B cell (primary cell): Measurements from ENCODE around the gene NUSAP1. TPM values are rescaled to one million over a fixed set of nuclear protein-coding genes. Genes with fewer than 3 reads are reported as not detected.

Experiments used
- ATAC-seq: fragments of 200-7000 bp; cut with Tn5 transposase; one replicate; pipeline ENCODE4 v1.10.0; 2021; ENCODE audit warnings: low read depth, mild to moderate bottlenecking, moderate number of reproducible peaks, moderate library complexity
- CTCF ChIA-PET: fragments of 350-600 bp; sonication (Branson Sonifier 250); formaldehyde crosslinking; loops from one replicate; lab custom pipeline; 2021; ENCODE audit warnings: antibody characterized with exemption, inconsistent platforms; lab: Charles Lee
- POLR2A ChIA-PET: fragments of 350-600 bp; sonication (Branson Sonifier 250); formaldehyde crosslinking; loops from one replicate; lab custom pipeline; 2021; ENCODE audit warnings: antibody characterized with exemption; lab: Charles Lee
- DNase-seq: peaks from one replicate; pipeline ENCODE4 v3.0.0; 2013
- H2AFZ ChIP-seq: 2 replicates; pipeline ENCODE4 v1.6.1; 2012; ENCODE audit warnings: mild to moderate bottlenecking, low read depth, low read length; ENCODE audit not compliant: insufficient read depth, poor library complexity, severe bottlenecking
- H3K27ac ChIP-seq, 2 donors: 1 replicate in 1 of 2; 2 replicates in 1 of 2; pipeline ENCODE4 v1.5.1; 2012 to 2013; ENCODE audit warnings: low read length in 2 of 2, mild to moderate bottlenecking in 2 of 2, moderate library complexity in 1 of 2
- H3K27me3 ChIP-seq, 4 experiments: fragments of 200-600 bp in 1 of 4; sonication (generic) in 1 of 4; replicated peaks in 1 of 4; 1 replicate in 2 of 4; 2 replicates in 2 of 4; pipeline versions ENCODE4 v1.6.1 to v1.7.0; 2013 to 2016; ENCODE audit warnings: low read length in 3 of 4, mild to moderate bottlenecking in 2 of 4, mixed read lengths in 1 of 4, moderate library complexity in 1 of 4; ENCODE audit not compliant: insufficient read depth in 4 of 4, control insufficient read depth in 3 of 4; ENCODE audit errors: control extremely low read depth in 1 of 4
- H3K36me3 ChIP-seq, 2 experiments: replicated peaks in 1 of 2; 1 replicate in 1 of 2; 2 replicates in 1 of 2; pipeline versions ENCODE4 v1.6.1 to v1.7.1; 2013; ENCODE audit warnings: low read length in 1 of 2; ENCODE audit not compliant: insufficient read depth in 2 of 2, control insufficient read depth in 1 of 2; ENCODE audit errors: control extremely low read depth in 1 of 2, extremely low read depth in 1 of 2
- H3K4me1 ChIP-seq, 2 donors: fragments of 200-600 bp in 1 of 2; sonication (generic) in 1 of 2; 1 replicate in 1 of 2; 2 replicates in 1 of 2; pipeline versions ENCODE4 v1.5.1 to v1.6.1; 2013 to 2017; ENCODE audit warnings: low read length in 2 of 2; ENCODE audit not compliant: control insufficient read depth in 2 of 2, insufficient read depth in 2 of 2
- H3K4me2 ChIP-seq: replicated peaks from 2 replicates; pipeline ENCODE3; 2012; ENCODE audit warnings: mild to moderate bottlenecking, low read depth, low read length; ENCODE audit not compliant: poor library complexity, severe bottlenecking
- H3K4me3 ChIP-seq, 5 experiments: fragments of 200-600 bp in 1 of 5; sonication (generic) in 1 of 5; 1 replicate in 3 of 5; 2 replicates in 2 of 5; pipeline versions ENCODE4 v1.5.1 to v1.7.0; 2011 to 2016; ENCODE audit warnings: low read length in 4 of 5, mild to moderate bottlenecking in 4 of 5, low read depth in 2 of 5, control low read depth in 1 of 5, moderate library complexity in 1 of 5; ENCODE audit not compliant: insufficient read depth in 1 of 5; ENCODE audit errors: control extremely low read depth in 1 of 5, extremely low read depth in 1 of 5
- H3K79me2 ChIP-seq: fragments of 200-600 bp; sonication (generic); one replicate; pipeline ENCODE4 v1.6.0; 2016; ENCODE audit warnings: low read length; ENCODE audit not compliant: control insufficient read depth, insufficient read depth
- H3K9ac ChIP-seq: fragments of 200-600 bp; sonication (generic); 2 replicates; pipeline ENCODE4 v1.6.1; 2017; ENCODE audit warnings: mild to moderate bottlenecking, low read length, moderate library complexity
- H3K9me3 ChIP-seq, 3 donors: one replicate each; pipeline versions ENCODE4 v1.6.1 to v1.7.1; 2013; ENCODE audit warnings: low read length in 2 of 3; ENCODE audit not compliant: control insufficient read depth in 2 of 3, insufficient read depth in 1 of 3; ENCODE audit errors: control extremely low read depth in 1 of 3
- H4K20me1 ChIP-seq: 2 replicates; pipeline ENCODE4 v1.6.0; 2012; ENCODE audit warnings: mild to moderate bottlenecking, low read length; ENCODE audit not compliant: insufficient read depth, control insufficient read depth, poor library complexity, severe bottlenecking
- H3K27ac Mint-ChIP-seq: one replicate; pipeline ENCODE4 v1.8.0; 2021; ENCODE audit warnings: mixed read lengths
- H3K27me3 Mint-ChIP-seq: one replicate; pipeline ENCODE4 v1.8.0; 2021; ENCODE audit warnings: mixed read lengths
- H3K4me1 Mint-ChIP-seq: one replicate; pipeline ENCODE4 v1.8.0; 2021; ENCODE audit warnings: mixed read lengths
- H3K4me3 Mint-ChIP-seq: one replicate; pipeline ENCODE4 v1.8.0; 2021; ENCODE audit warnings: mixed read lengths
- H3K9me3 Mint-ChIP-seq: one replicate; pipeline ENCODE4 v1.8.0; 2022; ENCODE audit warnings: mixed read lengths; ENCODE audit not compliant: insufficient read depth
- CTCF ChIP-seq: fragments of 200-600 bp; IDR thresholded peaks from one replicate; pipeline ENCODE4 v1.8.0; 2022; ENCODE audit warnings: antibody characterized with exemption, mild to moderate bottlenecking
- EZH2 ChIP-seq: IDR thresholded peaks from 2 replicates; pipeline ENCODE4 v1.6.1; 2012; ENCODE audit warnings: borderline replicate concordance, low read depth, mild to moderate bottlenecking, moderate library complexity, low read length; ENCODE audit not compliant: insufficient read depth, poor library complexity, severe bottlenecking
- WGBS: methylation state at CpG from one replicate; pipeline ENCODE4 v1.1.5; 2013; ENCODE audit warnings: missing lambda C conversion rate; ENCODE audit not compliant: insufficient coverage; 5-methylcytosine and 5-hydroxymethylcytosine counted together
- intact Hi-C: fragments of 100-400 bp; cut with micrococcal nuclease; formaldehyde crosslinking; loops from one replicate; pipeline ENCODE4 v1.10.0; 2022
- polyA plus RNA-seq: library from polyadenylated mRNA; depleted of rRNA; stranded (reverse); fragments of >200 nt; gene quantifications from 2 replicates; pipeline ENCODE4 v1.2.3, GENCODE V29; 2012
- total RNA-seq, 2 donors: library from RNA; stranded (reverse); fragments of 120-200 nt in 1 of 2; gene quantifications; 1 replicate in 1 of 2; 2 replicates in 1 of 2; pipeline versions ENCODE4 v1.2.3 to v1.2.4, GENCODE V29; 2013 to 2022

Gene NUSAP1
- total and polyA plus RNA-seq, 2 donors (not counting 1 experiment from before 2014, with no cell fraction given) = 5.4 to 8.3 TPM

GRCh38 chr15:41331833-41332193, 868 bp upstream of the NUSAP1 start:
- no peaks in the 10 kb centered on the region for H4K20me1 ChIP-seq
- peaks cover 13 to 19% of the 10 kb centered on the region in 2 donors for H3K4me1 ChIP-seq
- no peaks in the 10 kb centered on the region for H3K27me3 ChIP-seq
- ATAC-seq (no peak), DNase-seq (no peak)
- WGBS = 0% methylated on average over 14 of the region's 14 CpGs
- no peaks in the 10 kb centered on the region for H3K36me3 ChIP-seq
- H3K4me3 Mint-ChIP-seq = peak overlapping the region; percentile 99
- CTCF ChIA-PET = interaction anchor here (0.6 to 2.1 kb wide), 6 partner anchors 22 to 428 kb away, joined by 3 to 11 read pairs (median 4); no protein-coding TSS in a partner anchor
- H3K79me2 ChIP-seq = peaks cover 6% of the 10 kb centered on the region
- peak overlapping the region in 1 of 2 donors; percentile 56 for H3K27ac ChIP-seq
- no peaks in the 10 kb centered on the region for H3K9me3 Mint-ChIP-seq
- peak overlapping the region; percentile 82 for H3K9ac ChIP-seq
- H3K4me2 ChIP-seq = peak overlapping the region; percentile 89
- no peaks in the 10 kb centered on the region for H3K9me3 ChIP-seq
- H3K4me1 Mint-ChIP-seq = peaks cover 27% of the 10 kb centered on the region
- H3K27ac Mint-ChIP-seq = peak overlapping the region; percentile 95
- POLR2A ChIA-PET = interaction anchor here (0.5 to 2.1 kb wide), 3 partner anchors 48 to 943 kb away, joined by 3 to 7 read pairs (median 4); partner anchors contain the start of genes CHP1 and EXD1
- H3K4me3 ChIP-seq = peak overlapping the region; percentile 84 to 98 (median 89)
- peak overlapping the region; percentile 98 for H2AFZ ChIP-seq
- no peaks in the 10 kb centered on the region for H3K27me3 Mint-ChIP-seq
- TF ChIP-seq CTCF (peak; percentile 57), EZH2 (no peak)
- intact Hi-C loops = loop anchor here (1.0 to 2.0 kb wide), 9 partner anchors 41 to 577 kb away; partner anchors contain the start of genes CHP1, INO80, MGA and NDUFAF1

GRCh38 chr15:41333026-41333562, 413 bp downstream of the NUSAP1 start:
- peaks cover 13 to 19% of the 10 kb centered on the region in 2 donors for H3K4me1 ChIP-seq
- peak overlapping the region; percentile 45 to 76 for H3K27ac ChIP-seq
- H3K4me3 Mint-ChIP-seq = peak overlapping the region; percentile 99
- H3K27me3 Mint-ChIP-seq = no peaks in the 10 kb centered on the region
- no peak for DNase-seq
- H3K4me2 ChIP-seq = peak overlapping the region; percentile 89
- ChIA-PET POLR2A (interaction anchor here (0.6 to 2.1 kb wide), 4 partner anchors 49 to 927 kb away, joined by 3 to 7 read pairs (median 4); partner anchors contain the start of genes CHP1, EXD1, INO80 and IVD), CTCF (interaction anchor here (0.7 to 2.1 kb wide), 8 partner anchors 24 to 430 kb away, joined by 3 to 11 read pairs (median 4); no protein-coding TSS in a partner anchor)
- H3K36me3 ChIP-seq = no peaks in the 10 kb centered on the region
- peak; percentile 8 for ATAC-seq
- intact Hi-C loops = loop anchor here (2.0 kb wide), 5 partner anchors 42 to 578 kb away; partner anchors contain the start of genes MGA, RMDN3 and RTF1
- 0% methylated on average over 20 of the region's 26 CpGs for WGBS
- H3K9ac ChIP-seq = peak overlapping the region; percentile 82
- H3K79me2 ChIP-seq = peaks cover 17% of the 10 kb centered on the region
- no peaks in the 10 kb centered on the region for H3K9me3 Mint-ChIP-seq
- peaks cover 27% of the 10 kb centered on the region for H3K4me1 Mint-ChIP-seq
- no peaks in the 10 kb centered on the region for H4K20me1 ChIP-seq
- no peaks in the 10 kb centered on the region for H3K9me3 ChIP-seq
- peak overlapping the region; percentile 84 to 98 (median 89) for H3K4me3 ChIP-seq
- H3K27me3 ChIP-seq = no peaks in the 10 kb centered on the region
- no peak for TF ChIP-seq EZH2
- no peak for TF ChIP-seq CTCF
- peak overlapping the region; percentile 95 for H3K27ac Mint-ChIP-seq
- H2AFZ ChIP-seq = peak overlapping the region; percentile 98
